HCT116 (cell line): ENCODE data around the gene SLC66A2. TPM values are rescaled to one million over a fixed set of nuclear protein-coding genes. Genes with fewer than 3 reads are reported as not detected.

Experiments
- ATAC-seq: fragments of 200-7000 bp; cut with Tn5 transposase; 2 replicates; pipeline ENCODE4 v1.9.1; 2020; ENCODE audit warnings: mild to moderate bottlenecking, moderate library complexity
- BruUV-seq: library from RNA; stranded (reverse); fragments of 400-500 nt; replicated peaks from 2 replicates; lab custom pipeline; 2021; lab: Mats Ljungman, UMichigan
- CTCF ChIA-PET: fragments of 300-600 bp; sonication (Branson Sonifier 250); formaldehyde crosslinking; loops from one replicate; lab custom pipeline; 2021; ENCODE audit warnings: antibody characterized with exemption; lab: Charles Lee
- POLR2A ChIA-PET: fragments of 300-600, 350-600 bp; sonication (Branson Sonifier 250); formaldehyde crosslinking; loops from one replicate; lab custom pipeline; 2021; ENCODE audit warnings: antibody characterized with exemption; lab: Charles Lee
- RAD21 ChIA-PET, 2 experiments: fragments of 300-600 bp; sonication (Branson Sonifier 250); formaldehyde crosslinking; loops; one replicate each; lab custom pipeline; 2023; ENCODE audit warnings: low total read pairs in 2 of 2; ENCODE audit not compliant: uncharacterized antibody in 2 of 2, unreplicated experiment in 2 of 2, low non-redundant PET in 1 of 2; lab: Charles Lee
- DNase-seq: peaks from one replicate; pipeline ENCODE4 v3.0.0-alpha.2; 2010; ENCODE audit warnings: low read depth, low spot score
- H2AFZ ChIP-seq: fragments of 200-600 bp; shearing (Covaris generic), sonication (generic); 2 replicates; pipeline ENCODE4 v1.6.1; 2017; ENCODE audit warnings: low read depth, mixed run types, mixed read lengths, antibody characterized with exemption, low read length; ENCODE audit not compliant: poor library complexity, severe bottlenecking
- H3K27ac ChIP-seq: 2 replicates; pipeline ENCODE4 v1.5.1; 2012; ENCODE audit warnings: low read depth, low read length
- H3K27me3 ChIP-seq: fragments of 200-600 bp; sonication (generic); 2 replicates; pipeline ENCODE4 v1.6.1; 2016; ENCODE audit warnings: mixed run types, low read length, mixed read lengths; ENCODE audit not compliant: insufficient read depth
- H3K36me3 ChIP-seq, 2 experiments: fragments of 200-500 bp in 1 of 2; fragments of 200-600 bp in 1 of 2; sonication (Bioruptor generic) in 1 of 2; sonication (generic) in 1 of 2; 2 replicates each; pipeline versions ENCODE4 v1.5.1 to v1.6.1; 2014 to 2016; ENCODE audit warnings: low read length in 2 of 2, inconsistent platforms in 1 of 2, mixed read lengths in 1 of 2, mixed run types in 1 of 2; ENCODE audit not compliant: insufficient read depth in 2 of 2, control insufficient read depth in 1 of 2
- H3K4me1 ChIP-seq, 2 experiments: fragments of 200-600 bp in 1 of 2; sonication (generic) in 1 of 2; 2 replicates each; pipeline versions ENCODE4 v1.5.1 to v1.6.1; 2012 to 2017; ENCODE audit warnings: low read length in 2 of 2, inconsistent platforms in 1 of 2, mild to moderate bottlenecking in 1 of 2, mixed read lengths in 1 of 2, mixed run types in 1 of 2, moderate library complexity in 1 of 2; ENCODE audit not compliant: insufficient read depth in 2 of 2, control insufficient read depth in 1 of 2
- H3K4me2 ChIP-seq: fragments of 200-600 bp; sonication (generic); 2 replicates; pipeline ENCODE4 v1.6.1; 2017; ENCODE audit warnings: mixed run types, low read length, mixed read lengths
- H3K4me3 ChIP-seq, 2 experiments: fragments of 200-600 bp in 1 of 2; sonication (generic) in 1 of 2; replicated peaks in 1 of 2; 2 replicates each; pipeline ENCODE4 v1.5.1; 2011 to 2016; ENCODE audit warnings: low read length in 2 of 2, control low read depth in 1 of 2, low read depth in 1 of 2, mild to moderate bottlenecking in 1 of 2, mixed read lengths in 1 of 2, mixed run types in 1 of 2
- H3K79me2 ChIP-seq: fragments of 200-600 bp; sonication (generic); 2 replicates; pipeline ENCODE4 v1.6.1; 2017; ENCODE audit warnings: mild to moderate bottlenecking, mixed run types, low read length, moderate library complexity, mixed read lengths; ENCODE audit not compliant: insufficient read depth
- H3K9ac ChIP-seq: fragments of 200-600 bp; sonication (generic); 2 replicates; pipeline ENCODE4 v1.6.1; 2016; ENCODE audit warnings: low read length, mixed read lengths
- H3K9me2 ChIP-seq: fragments of 200-600 bp; sonication (generic), shearing (Covaris generic); 2 replicates; pipeline ENCODE4 v1.6.1; 2017; ENCODE audit warnings: mixed run types, mild to moderate bottlenecking, moderate library complexity; ENCODE audit not compliant: insufficient read depth
- H3K9me3 ChIP-seq, 2 experiments: fragments of 200-500 bp in 1 of 2; fragments of 200-600 bp in 1 of 2; sonication (Bioruptor generic) in 1 of 2; sonication (generic) in 1 of 2; 2 replicates each; pipeline ENCODE4 v1.6.1; 2014 to 2017; ENCODE audit warnings: low read length in 2 of 2, mixed read lengths in 2 of 2, inconsistent platforms in 1 of 2, low read depth in 1 of 2, mild to moderate bottlenecking in 1 of 2, mixed run types in 1 of 2, moderate library complexity in 1 of 2; ENCODE audit not compliant: control insufficient read depth in 1 of 2, insufficient read depth in 1 of 2
- H4K20me1 ChIP-seq: fragments of 200-600 bp; sonication (generic), shearing (Covaris generic); 2 replicates; pipeline ENCODE4 v1.6.1; 2017; ENCODE audit warnings: mixed run types, mild to moderate bottlenecking, moderate library complexity; ENCODE audit not compliant: insufficient read depth
- ATF3 ChIP-seq: IDR thresholded peaks from 2 replicates; pipeline ENCODE4 v1.6.1; 2012
- CBX3 ChIP-seq: IDR thresholded peaks from 2 replicates; pipeline ENCODE4 v1.6.1; 2012; ENCODE audit warnings: low read depth
- CEBPB ChIP-seq: IDR thresholded peaks from 2 replicates; pipeline ENCODE4 v1.6.1; 2012; ENCODE audit warnings: low read depth
- EGR1 ChIP-seq: IDR thresholded peaks from 2 replicates; pipeline ENCODE4 v1.6.1; 2012; ENCODE audit warnings: low read depth
- ELF1 ChIP-seq: IDR thresholded peaks from 2 replicates; pipeline ENCODE4 v1.6.1; 2012; ENCODE audit warnings: low read depth, borderline replicate concordance
- EZH2 ChIP-seq: fragments of 200-600 bp; sonication (generic); IDR thresholded peaks from 2 replicates; pipeline ENCODE4 v1.6.1; 2017; ENCODE audit warnings: antibody characterized with exemption, mixed run types
- EZH2phosphoT487 ChIP-seq: fragments of 200-600 bp; IDR thresholded peaks from 2 replicates; pipeline ENCODE4 v1.6.1; 2018; ENCODE audit warnings: antibody characterized with exemption, borderline replicate concordance
- FOSL1 ChIP-seq: IDR thresholded peaks from 2 replicates; pipeline ENCODE4 v1.6.1; 2012; ENCODE audit warnings: low read depth
- JUND ChIP-seq: IDR thresholded peaks from 2 replicates; pipeline ENCODE4 v1.6.1; 2012
- POLR2A ChIP-seq: IDR thresholded peaks from 2 replicates; pipeline ENCODE4 v1.7.0; 2011; ENCODE audit warnings: borderline replicate concordance; ENCODE audit not compliant: insufficient read depth, insufficient read length; ENCODE audit errors: extremely low read depth
- RAD21 ChIP-seq: IDR thresholded peaks from 2 replicates; pipeline ENCODE4 v1.6.1; 2012; ENCODE audit warnings: low read depth, mild to moderate bottlenecking
- SIN3A ChIP-seq: IDR thresholded peaks from 2 replicates; pipeline ENCODE4 v1.6.1; 2012; ENCODE audit warnings: low read depth
- SP1 ChIP-seq: IDR thresholded peaks from 2 replicates; pipeline ENCODE4 v1.6.1; 2012; ENCODE audit warnings: low read depth
- SRF ChIP-seq: IDR thresholded peaks from 2 replicates; pipeline ENCODE4 v1.6.1; 2012; ENCODE audit warnings: low read depth
- TCF7L2 ChIP-seq: IDR thresholded peaks from 2 replicates; pipeline ENCODE4 v1.7.0; 2011; ENCODE audit warnings: borderline replicate concordance, inconsistent platforms; ENCODE audit not compliant: insufficient read depth, insufficient read length; ENCODE audit errors: extremely low read depth
- YY1 ChIP-seq: IDR thresholded peaks from 2 replicates; pipeline ENCODE4 v1.6.1; 2011; ENCODE audit warnings: low read length, low read depth, moderate library complexity, mild to moderate bottlenecking; ENCODE audit not compliant: insufficient replicate concordance; ENCODE audit errors: extremely low read depth
- ZFX ChIP-seq: fragments of 450-650 bp; IDR thresholded peaks from 2 replicates; pipeline ENCODE4 v1.6.1; 2017
- intact Hi-C: fragments of 100-400 bp; cut with micrococcal nuclease; formaldehyde crosslinking; loops from 2 replicates; pipeline ENCODE4 v1.10.0; 2022
- total RNA-seq: library from RNA; stranded (reverse); gene quantifications from one replicate; pipeline ENCODE4 v1.2.1, GENCODE V29; 2021; ENCODE audit not compliant: unreplicated experiment
- TF ChIP-seq, protein P1 (sequence below): IDR thresholded peaks from 2 replicates; pipeline ENCODE4 v1.6.1; 2012
- TF ChIP-seq, protein P2 (sequence below), 3 experiments: fragments of 200-600 bp in 1 of 3; sonication (generic) in 1 of 3; IDR thresholded peaks in 2 of 3; conservative IDR thresholded peaks in 1 of 3; 2 replicates each; pipeline ENCODE4 v1.5.1; 2012 to 2017; ENCODE audit warnings: low read depth in 2 of 3, low read length in 2 of 3, antibody characterized with exemption in 1 of 3, borderline replicate concordance in 1 of 3, control low read depth in 1 of 3, mild to moderate bottlenecking in 1 of 3, mixed read lengths in 1 of 3, mixed run types in 1 of 3, moderate library complexity in 1 of 3; ENCODE audit not compliant: insufficient read depth in 1 of 3

Gene SLC66A2
- total RNA-seq, 1 experiment from 2014 or later: 44.9 TPM

GRCh38 chr18:79889569-79889968 is 61.9 kb downstream of the SLC66A2 start:
- Histone ChIP-seq H4K20me1 (no peaks in the 10 kb centered on the region), H3K27ac (no peak overlapping the region), H3K9me2 (no peaks in the 10 kb centered on the region), H2AFZ (no peak overlapping the region), H3K4me3 (no peak overlapping the region), H3K79me2 (no peaks in the 10 kb centered on the region), H3K9me3 (no peaks in the 10 kb centered on the region; a peak in 1 of 4 replicates), H3K4me1 (no peaks in the 10 kb centered on the region), H3K36me3 (no peaks in the 10 kb centered on the region), H3K4me2 (no peak overlapping the region), H3K9ac (no peak overlapping the region), H3K27me3 (no peaks in the 10 kb centered on the region)
- TF ChIP-seq EZH2phosphoT487: no peak
- TF ChIP-seq, protein P1, sequence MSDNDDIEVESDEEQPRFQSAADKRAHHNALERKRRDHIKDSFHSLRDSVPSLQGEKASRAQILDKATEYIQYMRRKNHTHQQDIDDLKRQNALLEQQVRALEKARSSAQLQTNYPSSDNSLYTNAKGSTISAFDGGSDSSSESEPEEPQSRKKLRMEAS: no peak
- no peak for TF ChIP-seq ATF3
- TF ChIP-seq SRF: no peak
- TF ChIP-seq TCF7L2: no peak
- no peak for TF ChIP-seq EGR1
- TF ChIP-seq CEBPB: no peak
- TF ChIP-seq SP1: no peak
- no peak for TF ChIP-seq YY1
- TF ChIP-seq POLR2A: no peak
- TF ChIP-seq SIN3A: no peak
- no peak for TF ChIP-seq JUND
- no peak for TF ChIP-seq CBX3
- TF ChIP-seq FOSL1: no peak
- TF ChIP-seq, protein P2, sequence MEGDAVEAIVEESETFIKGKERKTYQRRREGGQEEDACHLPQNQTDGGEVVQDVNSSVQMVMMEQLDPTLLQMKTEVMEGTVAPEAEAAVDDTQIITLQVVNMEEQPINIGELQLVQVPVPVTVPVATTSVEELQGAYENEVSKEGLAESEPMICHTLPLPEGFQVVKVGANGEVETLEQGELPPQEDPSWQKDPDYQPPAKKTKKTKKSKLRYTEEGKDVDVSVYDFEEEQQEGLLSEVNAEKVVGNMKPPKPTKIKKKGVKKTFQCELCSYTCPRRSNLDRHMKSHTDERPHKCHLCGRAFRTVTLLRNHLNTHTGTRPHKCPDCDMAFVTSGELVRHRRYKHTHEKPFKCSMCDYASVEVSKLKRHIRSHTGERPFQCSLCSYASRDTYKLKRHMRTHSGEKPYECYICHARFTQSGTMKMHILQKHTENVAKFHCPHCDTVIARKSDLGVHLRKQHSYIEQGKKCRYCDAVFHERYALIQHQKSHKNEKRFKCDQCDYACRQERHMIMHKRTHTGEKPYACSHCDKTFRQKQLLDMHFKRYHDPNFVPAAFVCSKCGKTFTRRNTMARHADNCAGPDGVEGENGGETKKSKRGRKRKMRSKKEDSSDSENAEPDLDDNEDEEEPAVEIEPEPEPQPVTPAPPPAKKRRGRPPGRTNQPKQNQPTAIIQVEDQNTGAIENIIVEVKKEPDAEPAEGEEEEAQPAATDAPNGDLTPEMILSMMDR (IDR thresholded peaks at IDR 0.05 in 2 of 3, conservative IDR thresholded peaks at IDR 0.05 in 1 of 3; ENCODE audit: borderline replicate concordance in 1 of 3, insufficient read depth in 1 of 3, low read depth in 2 of 3, low read length in 2 of 3): no peak
- no peak for TF ChIP-seq EZH2
- no peak for TF ChIP-seq ZFX
- no peak for TF ChIP-seq RAD21
- no peak for TF ChIP-seq ELF1
- intact Hi-C loops: no loop called here
- BruUV-seq: no TSS peak
- CTCF ChIA-PET: no interaction called here
- ATAC-seq (no peak), DNase-seq (no peak)
- POLR2A ChIA-PET: no interaction called here
- RAD21 ChIA-PET: no interaction called here
